T-helper 2 cell treated with Interferon-gamma antibody and Interleukin-4, amounts not matched to agents 5 μg/mL and 100 μg/mL, for 36 hours (primary cell): Measurements from ENCODE around the gene RAB11B.
"Not testable (repeated sequence)": the region's sequence is repeated elsewhere in the genome, so short reads cannot be mapped to it uniquely, and the experiment has no call there.

Source experiments
- DNase-seq: peaks from one replicate; pipeline ENCODE4 v3.0.0; 2021; ENCODE audit warnings: low spot score
- H3K27ac Mint-ChIP-seq: one replicate; pipeline ENCODE4 v1.8.0; 2021; ENCODE audit warnings: mild to moderate bottlenecking, mixed read lengths
- H3K27me3 Mint-ChIP-seq: one replicate; pipeline ENCODE4 v1.8.0; 2021; ENCODE audit warnings: low read depth, mixed read lengths
- H3K36me3 Mint-ChIP-seq: one replicate; pipeline ENCODE4 v1.8.0; 2021; ENCODE audit warnings: low read depth, mixed read lengths
- H3K4me1 Mint-ChIP-seq: one replicate; pipeline ENCODE4 v1.8.0; 2021; ENCODE audit warnings: low read depth, mixed read lengths
- H3K4me3 Mint-ChIP-seq: one replicate; pipeline ENCODE4 v1.8.0; 2022; ENCODE audit warnings: mild to moderate bottlenecking, moderate library complexity, mixed read lengths
- H3K9me3 Mint-ChIP-seq: one replicate; pipeline ENCODE4 v1.8.0; 2021; ENCODE audit warnings: mixed read lengths

RAB11B gene

DNA sequence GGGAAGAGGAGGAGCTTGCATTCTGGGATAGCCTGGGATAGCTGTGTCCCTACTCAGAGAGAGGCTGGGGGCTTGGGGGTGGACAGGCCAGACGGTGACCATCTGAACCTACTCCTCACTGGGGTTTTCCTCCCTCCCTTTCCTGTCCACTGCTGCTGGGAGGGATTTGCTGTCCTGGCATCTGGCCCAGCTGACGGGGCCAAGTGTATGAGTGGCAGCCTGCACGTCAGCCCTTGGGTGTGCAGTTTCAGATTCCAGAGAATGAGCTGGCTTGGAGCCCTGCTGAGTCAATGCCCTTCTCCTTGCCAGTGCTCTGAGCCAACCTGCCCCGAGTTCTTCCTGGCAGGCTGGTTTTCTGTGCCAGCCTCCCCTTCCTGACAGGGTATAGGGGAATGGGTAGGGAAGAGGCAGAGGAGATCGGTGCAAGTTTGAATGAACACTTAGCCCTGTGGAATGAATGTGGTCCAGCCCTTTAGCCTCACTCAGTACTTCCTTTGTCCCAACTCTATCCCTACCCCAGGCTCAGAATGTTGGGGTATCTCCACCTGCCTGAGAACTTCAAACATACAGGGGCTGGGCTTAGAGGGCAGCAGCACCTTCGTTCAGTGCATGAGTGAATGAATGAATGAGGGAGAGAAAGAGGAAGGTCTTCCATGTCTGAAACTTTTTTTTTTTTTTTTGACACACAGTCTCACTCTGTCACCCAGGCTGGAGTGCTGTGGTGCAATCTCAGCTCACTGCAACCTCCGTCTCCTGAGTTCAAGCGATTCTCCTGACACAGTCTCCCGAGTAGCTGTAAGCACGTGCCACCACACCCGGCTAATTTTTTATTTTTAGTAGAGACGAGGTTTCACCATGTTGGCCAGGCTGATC, 28.0 kb upstream of the RAB11B start:
- Mint-ChIP-seq H3K4me1 (peaks cover 15% of the 10 kb centered on the region), H3K9me3 (no peaks in the 10 kb centered on the region), H3K27ac (no peak overlapping the region), H3K36me3 (no peaks in the 10 kb centered on the region), H3K27me3 (peaks cover 19% of the 10 kb centered on the region), H3K4me3 (peak overlapping the region; percentile 40)
- peak; percentile 30 for DNase-seq

DNA sequence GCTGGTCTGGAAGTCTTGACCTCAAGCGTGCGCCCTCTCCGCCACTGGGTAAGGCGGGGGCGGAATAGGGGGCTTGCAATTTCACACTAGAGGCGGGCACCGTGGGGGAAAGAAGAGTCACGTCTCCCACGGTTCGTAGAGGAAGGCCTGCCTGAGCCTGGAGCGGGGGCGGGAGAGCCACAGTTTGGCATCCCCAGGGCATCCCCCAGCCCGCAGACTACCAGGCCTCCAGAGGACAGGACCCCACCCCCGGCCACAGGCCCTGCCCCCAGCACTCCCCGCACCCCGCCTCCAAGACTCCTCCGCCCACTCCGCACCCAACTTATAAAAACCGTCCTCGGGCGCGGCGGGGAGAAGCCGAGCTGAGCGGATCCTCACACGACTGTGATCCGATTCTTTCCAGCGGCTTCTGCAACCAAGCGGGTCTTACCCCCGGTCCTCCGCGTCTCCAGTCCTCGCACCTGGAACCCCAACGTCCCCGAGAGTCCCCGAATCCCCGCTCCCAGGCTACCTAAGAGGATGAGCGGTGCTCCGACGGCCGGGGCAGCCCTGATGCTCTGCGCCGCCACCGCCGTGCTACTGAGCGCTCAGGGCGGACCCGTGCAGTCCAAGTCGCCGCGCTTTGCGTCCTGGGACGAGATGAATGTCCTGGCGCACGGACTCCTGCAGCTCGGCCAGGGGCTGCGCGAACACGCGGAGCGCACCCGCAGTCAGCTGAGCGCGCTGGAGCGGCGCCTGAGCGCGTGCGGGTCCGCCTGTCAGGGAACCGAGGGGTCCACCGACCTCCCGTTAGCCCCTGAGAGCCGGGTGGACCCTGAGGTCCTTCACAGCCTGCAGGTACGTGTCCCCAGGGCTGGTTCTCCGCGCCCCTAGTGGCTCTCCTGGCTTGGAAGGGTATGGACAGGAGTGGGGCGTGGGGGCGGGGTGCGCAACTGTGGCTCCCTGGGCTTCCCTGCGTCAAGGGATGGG, 26.1 kb upstream of the RAB11B start, which contains the start of gene ANGPTL4:
Gene ANGPTL4 (plus strand): TSS at position 353 of the 969 bp plus-strand sequence. CDS start 167 bp downstream, at position 520.
- Mint-ChIP-seq H3K36me3 (no peaks in the 10 kb centered on the region), H3K27me3 (peaks cover 23% of the 10 kb centered on the region), H3K9me3 (no peaks in the 10 kb centered on the region), H3K27ac (peak within 1 kb of the TSS; percentile 86), H3K4me1 (peaks cover 19% of the 10 kb centered on the region), H3K4me3 (peak within 1 kb of the TSS; percentile 84)
- peak; percentile 81 for DNase-seq

DNA sequence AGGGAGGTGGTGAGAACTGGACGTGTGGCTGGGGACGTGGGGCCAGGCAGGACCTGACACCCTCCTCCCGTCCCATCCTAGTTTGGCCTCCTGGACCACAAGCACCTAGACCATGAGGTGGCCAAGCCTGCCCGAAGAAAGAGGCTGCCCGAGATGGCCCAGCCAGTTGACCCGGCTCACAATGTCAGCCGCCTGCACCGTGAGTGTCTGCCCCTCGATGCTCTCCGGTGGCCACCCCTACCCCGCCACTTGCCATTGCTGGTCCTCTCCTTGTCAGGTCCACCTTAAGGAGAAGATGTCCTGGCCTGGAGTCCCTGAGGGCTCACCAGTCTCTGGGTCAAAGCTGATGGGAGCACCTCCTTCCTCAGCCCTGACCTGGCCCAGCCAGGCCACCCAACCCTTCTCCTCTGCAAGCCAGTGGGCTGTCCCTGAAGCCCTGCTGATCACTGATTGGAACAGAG, 24.0 kb upstream of the RAB11B start:
- peaks cover 19% of the 10 kb centered on the region for H3K4me1 Mint-ChIP-seq
- H3K27ac Mint-ChIP-seq: no peak overlapping the region
- H3K36me3 Mint-ChIP-seq: no peaks in the 10 kb centered on the region
- peaks cover 23% of the 10 kb centered on the region for H3K27me3 Mint-ChIP-seq
- no peaks in the 10 kb centered on the region for H3K9me3 Mint-ChIP-seq
- no peak overlapping the region for H3K4me3 Mint-ChIP-seq
- DNase-seq: no peak

DNA sequence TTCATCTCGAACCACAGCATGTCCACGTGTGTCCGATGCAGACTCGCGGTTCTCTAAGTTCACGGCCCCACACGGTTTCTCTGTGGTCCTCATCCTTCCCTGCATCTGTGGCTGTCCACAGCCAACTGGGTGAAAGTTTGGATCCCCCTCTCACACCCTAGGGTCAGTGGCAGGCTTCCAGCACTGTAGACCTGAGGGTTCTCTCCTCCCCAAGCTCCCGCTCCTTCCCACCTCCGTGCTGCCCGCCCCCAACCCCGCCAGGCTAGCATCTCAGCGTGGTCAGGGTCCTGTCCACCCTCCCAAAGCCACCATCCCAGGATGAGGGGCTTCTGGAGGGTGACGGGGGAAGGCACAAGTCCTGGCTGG, 23.2 kb upstream of the RAB11B start:
- H3K27me3 Mint-ChIP-seq: peaks cover 23% of the 10 kb centered on the region
- no peaks in the 10 kb centered on the region for H3K36me3 Mint-ChIP-seq
- no peak overlapping the region for H3K4me3 Mint-ChIP-seq
- DNase-seq: no peak
- H3K4me1 Mint-ChIP-seq: peaks cover 16% of the 10 kb centered on the region
- H3K27ac Mint-ChIP-seq: no peak overlapping the region
- no peaks in the 10 kb centered on the region for H3K9me3 Mint-ChIP-seq

DNA sequence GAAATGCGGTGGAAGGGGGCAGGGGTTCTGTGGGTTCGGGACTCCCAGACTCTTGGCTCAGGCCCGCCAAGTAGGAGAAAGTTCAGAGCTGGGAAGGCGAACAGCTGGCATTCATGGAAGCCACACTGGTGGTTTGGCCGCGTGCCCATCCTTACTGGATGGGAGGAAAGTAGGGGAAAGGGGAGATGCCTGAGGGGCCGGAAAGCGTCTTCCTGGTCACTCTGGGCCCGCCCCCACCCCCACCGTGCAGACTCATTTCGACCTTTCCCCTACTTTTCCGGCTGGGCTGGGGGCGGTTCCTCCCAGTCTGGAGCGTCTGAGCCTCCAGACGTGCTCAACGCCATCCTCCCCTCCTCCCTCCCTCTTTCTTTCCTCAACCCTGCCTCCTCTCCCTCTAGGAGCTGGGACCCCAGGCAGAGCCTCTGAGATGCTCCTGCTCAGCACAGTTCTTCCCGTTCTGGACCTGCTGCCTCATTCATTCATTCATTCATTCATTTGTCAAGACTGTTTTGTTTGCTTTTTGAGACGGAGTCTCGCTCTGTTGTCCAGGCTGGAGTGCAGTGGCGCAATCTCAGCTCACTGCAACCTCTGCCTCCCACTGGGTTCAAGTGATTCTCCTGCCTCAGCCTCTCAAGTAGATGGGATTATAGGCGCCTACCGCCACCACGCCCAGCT, 22.7 kb upstream of the RAB11B start:
- no peaks in the 10 kb centered on the region for H3K36me3 Mint-ChIP-seq
- H3K27ac Mint-ChIP-seq: no peak overlapping the region
- H3K27me3 Mint-ChIP-seq: peaks cover 23% of the 10 kb centered on the region

DNA sequence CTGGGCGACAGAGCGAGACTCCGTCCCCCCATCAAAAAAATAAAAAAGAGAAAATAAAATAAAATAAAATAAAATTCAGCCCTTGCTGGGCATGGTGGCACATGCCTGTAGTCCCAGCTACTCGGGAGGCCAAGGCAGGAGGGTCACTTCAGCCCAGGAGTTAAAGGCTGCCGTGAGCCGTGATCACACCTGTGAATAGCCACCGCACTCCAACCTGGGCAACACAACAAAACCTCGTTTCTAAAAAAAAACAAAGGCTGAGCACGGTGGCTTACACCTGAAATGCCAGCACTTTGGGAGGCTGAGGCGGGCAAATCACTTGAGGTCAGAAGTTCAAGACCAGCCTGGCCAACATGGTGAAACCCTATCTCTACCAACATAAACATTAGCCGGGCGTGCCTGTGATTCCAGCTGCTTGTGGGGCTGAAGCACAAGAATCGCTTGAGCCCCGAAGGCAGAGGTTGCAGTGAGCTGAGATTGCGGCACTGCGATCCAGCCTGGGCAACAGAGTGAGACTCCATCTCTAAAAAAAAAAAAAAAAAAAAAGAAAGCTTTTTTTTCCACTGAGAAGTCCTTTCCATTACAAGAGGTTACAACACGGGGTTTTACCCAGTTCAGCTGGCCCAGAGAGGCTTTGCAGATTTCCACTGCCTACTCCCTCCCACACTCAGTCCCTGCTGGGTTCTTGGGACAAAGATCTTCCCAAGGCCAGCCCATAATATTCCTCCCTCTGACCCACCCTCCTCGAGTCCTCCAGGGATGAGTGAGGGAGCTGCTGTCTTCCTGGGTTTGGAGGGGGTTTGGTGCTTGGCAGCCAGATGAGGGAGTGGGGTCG, 19.8 kb upstream of the RAB11B start:
- Mint-ChIP-seq H3K27ac (no peak overlapping the region), H3K9me3 (no peaks in the 10 kb centered on the region)

More for the DNA sequence above, 22.7 kb upstream of the RAB11B start:
- Mint-ChIP-seq H3K4me3 (no peak overlapping the region), H3K4me1 (peaks cover 11% of the 10 kb centered on the region), H3K9me3 (no peaks in the 10 kb centered on the region)
- DNase-seq: no peak

DNA sequence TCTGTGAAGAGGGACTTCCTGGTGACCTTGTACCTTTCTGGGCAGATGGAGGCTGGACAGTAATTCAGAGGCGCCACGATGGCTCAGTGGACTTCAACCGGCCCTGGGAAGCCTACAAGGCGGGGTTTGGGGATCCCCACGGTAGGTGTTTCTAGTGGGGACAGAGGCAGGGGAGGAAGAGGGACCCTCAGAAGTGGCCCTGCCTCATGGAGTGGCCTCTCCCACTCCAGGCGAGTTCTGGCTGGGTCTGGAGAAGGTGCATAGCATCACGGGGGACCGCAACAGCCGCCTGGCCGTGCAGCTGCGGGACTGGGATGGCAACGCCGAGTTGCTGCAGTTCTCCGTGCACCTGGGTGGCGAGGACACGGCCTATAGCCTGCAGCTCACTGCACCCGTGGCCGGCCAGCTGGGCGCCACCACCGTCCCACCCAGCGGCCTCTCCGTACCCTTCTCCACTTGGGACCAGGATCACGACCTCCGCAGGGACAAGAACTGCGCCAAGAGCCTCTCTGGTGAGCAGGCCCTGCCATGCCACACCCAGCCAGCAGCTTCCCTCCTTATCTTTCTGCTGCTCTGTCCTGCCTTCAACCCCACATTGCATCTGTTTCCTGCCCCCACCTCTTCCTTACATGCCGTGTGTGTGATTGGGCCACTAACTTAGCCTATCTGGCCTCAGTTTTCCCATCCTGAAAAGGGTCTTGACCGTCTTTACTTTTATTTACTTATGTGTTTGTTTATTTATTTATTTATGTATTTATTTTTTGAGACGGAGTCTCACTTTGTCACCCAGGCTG, 19.0 kb upstream of the RAB11B start:
- no peaks in the 10 kb centered on the region for H3K36me3 Mint-ChIP-seq
- peaks cover 8% of the 10 kb centered on the region for H3K27me3 Mint-ChIP-seq
- no peaks in the 10 kb centered on the region for H3K9me3 Mint-ChIP-seq
- no peak overlapping the region for H3K27ac Mint-ChIP-seq
- peaks cover 7% of the 10 kb centered on the region for H3K4me1 Mint-ChIP-seq
- DNase-seq: no peak
- H3K4me3 Mint-ChIP-seq: no peak overlapping the region

More for the DNA sequence above, 19.8 kb upstream of the RAB11B start:
- peaks cover 7% of the 10 kb centered on the region for H3K4me1 Mint-ChIP-seq
- H3K27me3 Mint-ChIP-seq: peaks cover 16% of the 10 kb centered on the region
- H3K4me3 Mint-ChIP-seq: no peak overlapping the region
- H3K36me3 Mint-ChIP-seq: no peaks in the 10 kb centered on the region
- DNase-seq: no peak

DNA sequence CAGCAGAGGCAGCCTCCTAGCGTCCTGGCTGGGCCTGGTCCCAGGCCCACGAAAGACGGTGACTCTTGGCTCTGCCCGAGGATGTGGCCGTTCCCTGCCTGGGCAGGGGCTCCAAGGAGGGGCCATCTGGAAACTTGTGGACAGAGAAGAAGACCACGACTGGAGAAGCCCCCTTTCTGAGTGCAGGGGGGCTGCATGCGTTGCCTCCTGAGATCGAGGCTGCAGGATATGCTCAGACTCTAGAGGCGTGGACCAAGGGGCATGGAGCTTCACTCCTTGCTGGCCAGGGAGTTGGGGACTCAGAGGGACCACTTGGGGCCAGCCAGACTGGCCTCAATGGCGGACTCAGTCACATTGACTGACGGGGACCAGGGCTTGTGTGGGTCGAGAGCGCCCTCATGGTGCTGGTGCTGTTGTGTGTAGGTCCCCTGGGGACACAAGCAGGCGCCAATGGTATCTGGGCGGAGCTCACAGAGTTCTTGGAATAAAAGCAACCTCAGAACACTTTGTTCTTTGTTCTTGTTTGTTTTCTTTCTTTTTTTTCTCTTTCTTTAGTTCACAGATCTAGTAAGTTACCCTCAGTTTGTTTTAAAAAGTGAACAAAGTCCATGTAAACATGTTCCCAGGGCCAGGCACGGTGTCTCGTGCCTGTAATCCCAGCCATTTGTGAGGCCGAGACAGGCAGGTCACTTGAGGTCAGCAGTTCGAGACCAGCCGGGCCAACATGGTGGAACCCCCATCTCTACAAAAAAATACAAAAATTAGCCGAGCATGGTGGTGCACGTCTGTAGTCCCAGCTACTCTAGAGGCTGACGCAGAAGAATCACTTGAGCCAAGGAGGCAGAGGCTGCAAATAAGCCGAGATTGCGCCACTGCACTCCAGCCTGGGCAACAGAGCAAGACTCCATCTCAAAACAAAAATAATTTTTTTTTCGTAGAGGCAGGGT, 16.0 kb upstream of the RAB11B start:
- no peaks in the 10 kb centered on the region for H3K27me3 Mint-ChIP-seq
- H3K27ac Mint-ChIP-seq: no peak overlapping the region
- H3K4me1 Mint-ChIP-seq: peaks cover 5% of the 10 kb centered on the region
- no peak for DNase-seq
- H3K36me3 Mint-ChIP-seq: no peaks in the 10 kb centered on the region
- H3K9me3 Mint-ChIP-seq: no peaks in the 10 kb centered on the region
- no peak overlapping the region for H3K4me3 Mint-ChIP-seq

DNA sequence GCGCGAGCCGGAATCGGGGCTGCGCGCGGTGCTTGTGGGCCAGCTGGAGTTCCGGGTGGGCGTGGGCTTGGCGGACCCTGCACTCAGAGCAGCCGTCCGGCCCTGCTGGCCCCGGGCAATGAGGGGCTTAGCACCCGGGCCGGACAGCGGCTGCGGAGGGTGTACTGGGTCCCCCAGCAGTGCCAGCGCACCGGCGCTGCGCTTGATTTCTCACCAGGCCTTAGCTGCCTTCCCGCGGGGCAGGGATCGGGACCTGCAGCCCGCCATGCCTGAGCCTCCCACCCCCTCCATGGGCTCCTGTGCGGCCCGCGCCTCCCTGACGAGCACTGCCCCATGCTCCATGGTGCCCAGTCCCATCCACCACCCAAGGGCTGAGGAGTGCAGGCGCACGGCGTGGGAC, 14.4 kb upstream of the RAB11B start:
- not testable (repeated sequence) for DNase-seq, H3K4me1 Mint-ChIP-seq, H3K9me3 Mint-ChIP-seq, H3K27ac Mint-ChIP-seq, H3K36me3 Mint-ChIP-seq, H3K27me3 Mint-ChIP-seq, H3K4me3 Mint-ChIP-seq

DNA sequence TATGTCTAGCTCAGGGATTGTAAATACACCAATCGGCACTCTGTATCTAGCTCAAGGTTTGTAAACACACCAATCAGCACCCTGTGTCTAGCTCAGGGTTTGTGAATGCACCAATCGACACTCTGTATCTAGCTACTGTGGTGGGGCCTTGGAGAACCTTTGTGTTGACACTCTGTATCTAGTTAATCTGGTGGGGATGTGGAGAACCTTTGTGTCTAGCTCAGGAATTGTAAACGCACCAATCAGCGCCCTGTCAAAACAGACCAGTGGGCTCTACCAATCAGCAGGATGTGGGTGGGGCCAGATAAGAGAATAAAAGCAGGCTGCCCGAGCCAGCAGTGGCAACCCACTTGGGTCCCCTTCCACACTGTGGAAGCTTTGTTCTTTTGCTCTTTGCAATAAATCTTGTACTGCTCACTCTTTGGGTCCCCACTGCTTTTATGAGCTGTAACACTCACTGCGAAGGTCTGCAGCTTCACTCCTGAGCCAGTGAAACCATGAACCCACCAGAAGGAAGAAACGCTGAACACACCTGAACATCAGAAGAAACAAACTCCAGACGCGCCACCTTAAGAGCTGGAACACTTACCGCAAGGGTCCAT, 13.7 kb upstream of the RAB11B start:
- not testable (repeated sequence) for H3K4me1 Mint-ChIP-seq, H3K27me3 Mint-ChIP-seq, DNase-seq, H3K9me3 Mint-ChIP-seq, H3K4me3 Mint-ChIP-seq, H3K27ac Mint-ChIP-seq, H3K36me3 Mint-ChIP-seq

DNA sequence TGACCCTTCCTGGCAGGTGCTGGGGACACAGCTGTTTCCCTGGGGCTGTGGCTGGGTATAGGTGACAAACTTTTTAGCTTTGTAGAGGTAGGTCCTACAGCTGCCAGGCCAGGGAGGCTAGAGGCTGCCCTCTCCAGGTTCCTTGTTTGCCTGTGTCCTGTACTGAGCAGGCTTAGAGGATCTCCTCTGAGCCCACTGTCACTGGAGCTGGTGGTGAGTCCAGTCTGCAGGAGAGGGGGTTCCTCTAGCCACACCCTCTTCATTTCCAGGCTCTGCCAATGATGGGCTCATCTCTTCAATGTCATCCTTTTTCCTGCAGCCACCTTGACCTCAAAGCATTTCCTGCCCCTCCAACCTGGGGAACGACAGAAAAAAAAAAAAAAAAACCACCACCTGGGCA, 12.6 kb upstream of the RAB11B start:
- peaks cover 5% of the 10 kb centered on the region for H3K4me1 Mint-ChIP-seq
- peaks cover 4% of the 10 kb centered on the region for H3K9me3 Mint-ChIP-seq
- no peak overlapping the region for H3K4me3 Mint-ChIP-seq
- H3K27me3 Mint-ChIP-seq: no peaks in the 10 kb centered on the region
- H3K27ac Mint-ChIP-seq: no peak overlapping the region
- no peak for DNase-seq
- no peaks in the 10 kb centered on the region for H3K36me3 Mint-ChIP-seq
